EH (cell line): Measurements from ENCODE around the gene ZBTB39.
"Not testable (repeated sequence)": the region's sequence is repeated elsewhere in the genome, so short reads cannot be mapped to it uniquely, and the experiment has no call there.

Experiments used
- DNase-seq: peaks from one replicate; pipeline ENCODE4 v3.0.0-alpha.2; 2015; ENCODE audit warnings: low read depth

The ZBTB39 gene

DNA sequence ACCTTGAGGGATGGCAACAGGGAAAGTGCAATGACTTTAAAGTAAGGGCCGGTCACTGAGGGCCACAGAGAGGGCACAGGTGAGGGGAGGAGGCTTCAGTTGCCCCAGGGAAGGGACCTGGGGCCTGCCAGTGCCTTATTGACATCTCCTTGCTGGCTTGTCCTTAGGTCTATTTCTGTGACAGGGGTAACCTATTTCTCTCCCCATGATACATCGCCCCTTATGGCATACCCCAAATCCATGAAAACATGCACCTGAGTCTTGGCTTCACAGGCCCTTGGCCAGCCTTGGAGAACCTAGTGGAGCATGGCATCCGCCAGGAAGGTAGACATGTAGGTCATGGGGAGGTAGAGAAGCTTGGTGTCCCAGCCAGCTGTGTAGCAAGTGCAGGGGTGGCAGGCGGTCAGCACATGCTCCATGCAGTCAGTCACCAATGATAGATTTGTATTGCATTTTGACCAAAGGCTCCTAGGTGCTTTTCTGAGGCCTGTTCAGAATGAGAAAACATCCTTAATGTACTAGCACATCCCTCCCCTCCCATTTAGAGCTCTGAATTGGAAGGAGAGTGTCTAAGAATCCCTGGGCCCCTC is 25.3 kb downstream of the ZBTB39 start:
- no peak for DNase-seq

DNA sequence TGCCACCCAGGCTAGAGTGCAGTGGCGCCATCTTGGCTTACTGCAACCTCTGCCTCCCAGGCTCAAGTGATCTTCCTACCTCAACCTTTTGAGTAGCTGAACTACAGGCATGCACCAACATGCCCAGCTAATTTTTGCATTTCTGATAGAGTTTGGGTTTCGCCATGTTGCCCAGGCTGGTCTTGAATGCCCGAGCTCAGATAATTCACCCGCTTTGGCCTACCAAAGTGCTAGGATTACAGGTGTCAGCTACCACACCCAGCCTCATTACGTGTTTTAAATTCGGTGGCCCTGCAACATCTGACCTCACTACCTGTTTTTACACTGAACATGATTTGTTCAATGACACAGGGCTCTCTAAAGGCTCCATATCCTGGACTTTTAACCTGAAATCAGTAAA is 26.1 kb downstream of the ZBTB39 start:
- DNase-seq, result no peak

DNA sequence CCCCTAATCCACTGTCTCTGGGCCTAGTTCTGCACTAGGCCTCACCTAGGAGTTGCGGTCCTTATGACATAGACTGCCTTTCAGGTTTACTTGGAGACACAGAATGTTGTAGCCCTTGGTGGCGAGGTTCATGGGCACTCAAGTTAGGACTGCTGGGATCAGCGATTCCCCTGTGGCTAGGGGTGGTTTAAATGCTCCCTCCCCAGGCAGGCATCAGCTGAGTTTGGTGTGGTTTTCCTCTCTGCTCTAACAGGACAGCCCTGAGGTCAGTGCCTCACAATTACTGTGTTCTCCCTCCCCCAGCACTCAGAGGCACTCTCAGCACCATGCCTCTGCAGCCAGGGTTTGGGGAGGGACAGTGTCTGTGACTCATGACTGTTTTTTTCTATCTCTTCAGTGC is 26.7 kb downstream of the ZBTB39 start:
- DNase-seq, result peak; percentile 26

DNA sequence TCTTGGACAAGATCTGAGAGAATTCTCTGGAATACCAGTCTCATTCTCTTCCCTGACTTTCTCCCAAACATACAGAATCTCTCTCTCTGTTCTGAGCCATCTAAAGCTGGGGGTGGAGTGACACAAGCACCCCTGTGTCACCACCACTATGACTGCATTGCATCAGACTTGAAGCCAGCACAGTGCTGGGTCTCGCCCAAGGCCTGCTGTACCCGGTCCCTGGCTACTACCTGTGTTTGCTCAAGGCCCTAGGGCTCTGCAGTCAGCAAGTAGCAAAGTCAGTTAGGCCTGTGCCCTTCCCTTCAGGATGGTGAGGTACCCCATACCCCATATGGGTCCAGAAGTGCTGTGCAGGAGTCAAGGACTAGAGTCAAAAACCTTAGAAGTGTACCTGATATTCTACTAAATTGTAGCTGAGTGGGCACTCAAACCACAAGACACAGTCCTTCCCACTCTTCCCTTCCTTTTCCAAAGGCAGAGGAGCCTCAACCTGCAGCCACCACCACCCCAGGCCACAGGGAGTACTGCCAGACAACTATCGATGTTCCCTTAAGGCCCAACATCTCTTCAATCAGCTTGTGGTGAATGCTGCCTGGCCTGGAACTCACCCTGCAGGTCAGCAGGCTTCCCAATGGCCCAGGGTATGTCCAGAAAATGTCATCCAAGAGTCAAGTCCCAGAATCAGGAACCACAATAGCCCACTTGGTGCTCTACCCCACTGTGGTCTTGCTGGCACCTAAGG is 27.8 kb downstream of the ZBTB39 start:
- no peak for DNase-seq

DNA sequence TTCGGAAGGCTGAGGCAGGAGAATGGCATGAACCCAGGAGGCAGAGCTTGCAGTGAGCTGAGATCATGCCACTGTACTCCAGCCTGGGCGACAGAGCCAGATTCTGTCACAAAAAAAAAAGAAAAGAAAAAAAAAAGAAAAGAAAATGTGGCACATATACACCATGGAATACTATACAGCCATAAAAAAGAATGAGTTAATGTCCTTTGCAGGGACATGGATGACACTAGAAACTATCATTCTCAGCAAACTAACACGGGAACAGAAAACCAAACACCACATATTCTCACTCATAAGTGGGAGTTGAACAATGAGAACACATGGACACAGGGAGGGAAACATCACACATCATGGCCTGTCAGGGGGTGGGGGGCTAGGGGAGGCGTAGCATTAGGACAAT is 29.0 kb downstream of the ZBTB39 start:
- DNase-seq, result not testable (repeated sequence)

DNA sequence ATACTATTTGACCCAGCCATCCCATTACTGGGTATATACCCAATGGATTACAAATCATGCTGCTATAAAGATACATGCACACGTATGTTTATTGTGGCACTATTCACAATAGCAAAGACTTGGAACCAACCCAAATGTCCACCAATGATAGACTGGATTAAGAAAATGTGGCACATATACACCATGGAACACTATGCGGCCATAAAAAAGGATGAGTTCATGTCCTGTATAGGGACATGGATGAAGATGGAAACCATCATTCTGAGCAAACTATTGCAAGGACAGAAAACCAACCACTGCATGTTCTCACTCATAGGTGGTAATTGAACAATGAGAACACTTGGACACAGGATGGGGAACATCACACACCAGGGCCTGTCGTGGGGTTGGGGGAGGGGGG is 32.1 kb downstream of the ZBTB39 start:
- not testable (repeated sequence) for DNase-seq

DNA sequence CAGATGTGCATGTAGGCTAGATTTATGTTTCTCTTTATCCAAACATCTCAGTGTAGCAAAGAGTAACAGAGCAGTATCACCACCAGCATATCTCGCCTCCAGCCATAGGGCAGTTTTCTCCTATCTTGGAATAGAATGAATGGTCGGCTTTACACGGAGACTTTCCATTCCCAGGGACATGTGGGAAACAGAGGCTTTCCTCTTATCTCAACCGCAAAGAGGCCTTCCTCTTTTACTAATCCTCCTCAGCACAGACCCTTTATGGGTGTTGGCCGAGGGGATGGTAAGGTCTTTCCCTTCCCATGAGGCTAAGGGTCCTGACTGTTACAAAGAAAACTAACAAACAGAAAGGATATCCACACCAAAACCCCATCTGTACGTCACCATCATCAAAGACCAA is 37.4 kb downstream of the ZBTB39 start:
- not testable (repeated sequence) for DNase-seq

DNA sequence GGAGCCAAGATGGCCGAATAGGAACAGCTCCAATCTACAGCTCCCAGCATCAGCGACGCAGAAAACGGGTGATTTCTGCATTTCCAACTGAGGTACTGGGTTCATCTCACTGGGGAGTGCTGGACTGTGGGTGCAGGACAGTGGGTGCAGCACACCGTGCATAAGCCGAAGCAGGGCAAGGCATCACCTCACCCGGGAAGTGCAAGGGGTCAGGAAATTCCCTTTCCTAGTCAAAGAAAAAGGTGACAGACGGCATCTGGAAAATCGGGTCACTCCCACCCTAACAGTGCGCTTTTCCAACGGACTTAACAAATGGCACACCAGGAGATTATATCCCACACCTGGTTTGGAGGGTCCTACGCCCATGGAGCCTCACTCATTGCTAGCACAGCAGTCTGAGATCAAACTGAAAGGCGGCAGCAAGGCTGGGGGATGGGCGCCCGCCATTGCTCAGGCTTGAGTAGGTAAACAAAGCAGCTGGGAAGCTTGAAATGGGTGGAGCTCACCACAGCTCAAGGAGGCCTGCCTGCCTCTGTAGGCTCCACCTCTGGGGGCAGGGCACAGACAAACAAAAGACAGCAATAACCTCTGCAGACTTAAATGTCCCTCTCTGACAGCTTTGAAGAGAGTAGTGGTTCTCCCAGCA is 40.2 kb downstream of the ZBTB39 start:
- DNase-seq, result not testable (repeated sequence)

DNA sequence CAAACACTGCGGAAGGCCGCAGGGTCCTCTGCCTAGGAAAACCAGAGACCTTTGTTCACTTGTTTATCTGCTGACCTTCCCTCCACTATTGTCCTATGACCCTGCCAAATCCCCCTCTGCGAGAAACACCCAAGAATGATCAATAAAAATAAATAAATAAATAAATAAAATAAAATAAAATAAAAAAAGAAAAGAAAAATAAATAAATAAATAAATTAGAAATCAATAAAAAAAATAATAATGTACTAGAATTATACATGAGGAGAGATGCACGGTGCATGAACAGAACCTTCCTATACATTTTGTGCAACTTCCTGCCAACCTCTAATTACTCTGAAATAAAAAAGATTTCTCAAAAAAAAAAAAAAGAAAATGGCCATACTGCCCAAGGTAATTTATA is 41.2 kb downstream of the ZBTB39 start:
- DNase-seq, result not testable (repeated sequence)

DNA sequence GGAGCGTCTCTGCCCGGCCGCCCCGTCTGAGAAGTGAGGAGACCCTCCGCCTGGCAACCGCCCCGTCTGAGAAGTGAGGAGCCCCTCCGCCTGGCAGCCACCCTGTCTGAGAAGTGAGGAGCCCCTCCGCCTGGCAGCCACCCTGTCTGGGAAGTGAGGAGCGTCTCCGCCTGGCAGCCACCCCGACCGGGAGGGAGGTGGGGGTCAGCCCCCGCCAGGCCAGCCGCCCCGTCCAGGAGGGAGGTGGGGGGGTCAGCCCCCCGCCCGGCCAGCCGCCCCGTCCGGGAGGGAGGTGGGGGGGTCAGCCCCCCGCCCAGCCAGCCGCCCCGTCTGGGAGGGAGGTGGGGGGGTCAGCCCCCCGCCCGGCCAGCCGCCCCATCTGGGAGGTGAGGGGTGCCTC is 42.8 kb downstream of the ZBTB39 start:
- DNase-seq, result not testable (repeated sequence)

DNA sequence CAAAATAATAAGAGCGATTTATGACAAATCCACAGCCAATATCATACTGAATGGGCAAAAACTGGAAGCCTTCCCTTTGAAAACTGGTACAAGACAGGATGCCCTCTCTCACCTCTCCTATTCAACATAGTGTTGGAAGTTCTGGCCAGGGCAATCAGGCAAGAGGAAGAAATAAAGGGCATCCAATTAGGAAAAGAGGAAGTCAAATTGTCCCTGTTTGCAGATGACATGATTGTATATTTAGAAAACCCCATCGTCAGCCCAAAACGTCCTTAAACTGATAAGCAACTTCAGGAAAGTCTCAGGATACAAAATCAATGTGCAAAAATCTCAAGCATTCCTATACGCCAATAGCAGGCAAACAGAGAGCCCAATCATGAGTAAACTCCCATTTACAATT is 44.1 kb downstream of the ZBTB39 start:
- not testable (repeated sequence) for DNase-seq

DNA sequence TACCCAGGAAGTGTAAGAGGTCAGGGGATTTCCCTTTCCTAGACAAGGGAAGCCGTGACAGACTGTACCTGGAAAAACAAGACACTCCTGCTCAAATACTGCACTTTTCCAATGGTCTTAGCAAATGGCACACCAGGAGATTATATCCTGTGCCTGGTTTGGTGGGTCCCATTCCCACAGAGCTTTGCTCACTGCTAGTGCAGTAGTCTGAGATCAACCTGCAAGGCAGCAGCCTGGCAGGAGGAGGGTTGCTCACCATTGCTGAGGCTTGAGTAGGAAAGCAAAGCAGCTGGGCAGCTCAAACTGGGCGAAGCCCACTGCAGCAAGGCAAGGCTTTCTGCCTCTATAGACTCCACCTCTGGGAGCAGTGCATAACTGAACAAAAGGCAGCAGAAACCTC is 47.9 kb downstream of the ZBTB39 start:
- no peak for DNase-seq

DNA sequence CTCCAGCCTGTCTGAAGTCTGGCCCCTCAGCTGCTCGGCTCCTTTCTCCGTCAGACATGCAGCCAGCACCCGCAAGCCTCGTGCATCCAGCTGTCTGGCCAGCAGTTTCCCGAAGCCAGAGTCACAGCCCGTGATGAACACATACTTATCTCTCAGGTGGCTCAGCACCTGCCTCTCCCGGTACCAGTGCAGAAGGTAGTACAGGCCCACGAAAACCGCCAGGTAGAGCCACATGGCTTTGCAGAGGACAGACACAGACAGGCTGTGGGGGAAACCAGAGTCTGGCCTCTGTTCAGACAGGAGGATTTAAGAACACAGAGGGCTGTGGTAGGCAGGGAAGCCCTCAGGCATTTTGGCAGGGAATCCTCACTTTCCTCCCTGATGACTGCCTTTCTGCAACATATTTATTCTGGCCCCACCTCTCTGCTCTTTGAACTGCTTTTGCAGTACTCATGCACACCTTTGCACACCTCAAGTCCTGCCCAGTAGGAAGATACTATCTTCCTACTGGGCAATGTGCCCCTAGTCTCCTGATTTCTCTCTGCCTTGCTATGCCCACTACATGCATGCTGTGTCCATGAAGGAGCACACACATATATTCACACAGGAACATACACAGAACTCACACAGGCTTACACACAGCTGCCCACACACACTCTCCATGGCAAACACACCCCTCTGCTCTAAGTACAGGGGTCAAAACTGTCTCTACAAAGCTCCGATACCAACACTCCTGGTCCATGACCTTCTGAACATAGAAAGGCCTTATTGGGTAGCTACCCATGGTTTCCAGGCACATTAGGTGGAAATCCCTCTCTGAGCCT is 48.9 kb downstream of the ZBTB39 start, which contains the start of gene RDH16:
TSS of gene RDH16 (minus strand) at position 380 of the 824 bp plus-strand sequence. CDS start at position 234, 146 bp downstream.
- no peak for DNase-seq

DNA sequence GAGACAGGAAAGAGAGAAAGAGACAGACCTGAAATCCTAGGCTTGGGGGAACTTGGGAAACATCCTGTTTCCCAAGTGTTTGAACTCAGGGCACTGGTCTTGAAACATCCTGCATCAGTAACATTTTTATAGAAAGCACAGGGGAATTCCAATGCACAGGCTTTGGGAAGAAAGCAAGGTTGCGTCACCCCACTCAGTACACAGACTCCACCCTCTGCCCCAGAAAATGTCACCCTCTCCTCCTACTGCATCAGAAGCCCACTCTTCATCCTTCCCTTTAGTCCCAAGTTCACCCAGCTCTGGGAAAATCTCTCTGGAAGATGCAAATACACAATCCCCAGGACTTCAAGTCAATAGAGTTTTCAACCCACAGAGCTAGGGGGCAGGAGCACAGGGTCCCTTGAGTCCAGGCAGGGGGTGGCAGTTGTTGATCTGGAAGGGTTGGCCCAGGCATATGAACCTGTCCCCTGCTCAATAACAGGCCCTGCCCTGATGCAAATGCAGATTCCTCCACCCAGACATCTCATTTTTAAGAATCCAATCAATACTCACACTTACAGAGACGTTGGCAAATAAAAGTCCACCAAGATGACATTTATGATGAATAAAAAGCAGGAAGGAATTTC is 50.6 kb downstream of the ZBTB39 start:
- DNase-seq, result no peak

DNA sequence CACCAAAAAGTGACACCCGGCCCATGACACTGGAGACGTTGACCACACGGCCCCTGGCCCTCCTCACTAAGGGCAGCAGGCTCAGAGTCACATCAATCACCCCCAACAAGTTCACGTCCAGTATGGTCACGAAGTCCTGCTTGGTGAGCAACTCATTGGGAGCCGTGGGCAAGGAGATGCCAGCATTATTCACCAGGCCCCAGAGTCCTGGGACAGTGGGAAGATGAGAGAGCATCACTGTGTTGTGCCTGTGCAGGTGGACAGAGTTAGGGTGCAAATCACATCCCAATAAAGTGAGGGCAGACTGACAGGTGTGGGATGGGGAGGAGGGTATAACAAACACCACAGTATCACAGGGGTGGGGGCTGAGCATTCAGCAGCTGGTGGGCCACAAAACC is 51.4 kb downstream of the ZBTB39 start:
- DNase-seq, result no peak

DNA sequence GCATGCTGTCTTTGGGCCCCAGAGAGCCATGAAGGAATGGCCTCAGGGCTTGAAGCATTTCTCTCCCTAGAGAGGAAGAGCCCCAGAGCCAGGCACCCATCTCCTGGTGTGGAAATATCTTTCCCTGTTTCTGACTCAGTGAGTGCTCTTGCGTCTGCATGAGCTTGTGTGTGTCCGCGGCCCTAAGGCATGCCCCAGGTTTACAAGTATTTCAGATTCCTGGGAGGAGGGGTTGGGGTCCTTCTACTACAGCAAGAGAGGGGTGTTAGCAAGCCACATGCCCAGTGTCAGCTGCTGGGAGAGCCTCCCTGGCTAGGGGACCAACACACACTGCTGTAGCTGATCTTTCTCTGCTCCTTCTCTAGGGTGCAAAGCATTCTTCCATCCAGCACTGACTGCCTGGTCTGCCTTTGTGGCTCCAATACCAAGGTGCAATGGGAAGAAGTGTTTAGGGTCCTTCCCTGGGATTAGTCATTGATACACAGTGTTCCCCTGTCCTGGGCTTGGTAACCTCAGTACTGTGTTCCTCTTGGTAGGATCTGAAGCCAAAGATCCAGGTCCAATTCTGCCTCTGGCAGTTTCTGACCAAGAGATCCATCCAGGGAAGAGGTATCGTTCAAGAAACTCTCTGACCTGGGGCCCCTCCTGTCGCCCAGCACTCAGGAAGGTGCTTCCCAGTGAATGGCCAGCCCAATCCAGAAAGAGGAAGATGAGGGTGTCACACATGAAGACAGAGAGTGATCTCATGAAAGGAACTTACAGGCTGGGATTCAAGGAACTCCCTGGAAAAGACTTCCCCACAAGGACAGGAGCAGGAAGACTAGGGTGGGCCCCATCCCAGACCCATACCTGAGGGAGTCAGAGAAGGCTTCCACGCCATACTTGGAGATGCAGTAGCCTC is 52.0 kb downstream of the ZBTB39 start:
- no peak for DNase-seq

DNA sequence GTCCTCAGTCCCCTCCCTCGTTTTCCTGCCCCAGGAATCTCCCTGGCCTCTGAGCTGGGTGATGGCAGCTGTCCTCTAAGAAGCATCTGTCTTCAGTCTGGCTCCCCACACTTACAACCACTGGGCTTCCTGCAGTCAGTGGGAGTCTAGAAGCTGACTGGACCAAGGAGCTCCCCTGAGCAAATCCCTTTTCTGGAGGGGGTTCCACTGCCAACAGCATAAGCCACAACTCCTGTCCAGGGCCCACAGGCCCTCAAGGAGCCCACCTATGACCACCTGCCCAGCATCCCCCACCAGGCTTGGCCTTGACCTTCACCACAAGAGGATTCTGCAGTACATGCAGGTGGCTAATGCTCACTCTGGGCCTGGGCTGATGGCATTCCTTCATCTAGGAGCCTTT is 53.0 kb downstream of the ZBTB39 start:
- DNase-seq, result no peak

DNA sequence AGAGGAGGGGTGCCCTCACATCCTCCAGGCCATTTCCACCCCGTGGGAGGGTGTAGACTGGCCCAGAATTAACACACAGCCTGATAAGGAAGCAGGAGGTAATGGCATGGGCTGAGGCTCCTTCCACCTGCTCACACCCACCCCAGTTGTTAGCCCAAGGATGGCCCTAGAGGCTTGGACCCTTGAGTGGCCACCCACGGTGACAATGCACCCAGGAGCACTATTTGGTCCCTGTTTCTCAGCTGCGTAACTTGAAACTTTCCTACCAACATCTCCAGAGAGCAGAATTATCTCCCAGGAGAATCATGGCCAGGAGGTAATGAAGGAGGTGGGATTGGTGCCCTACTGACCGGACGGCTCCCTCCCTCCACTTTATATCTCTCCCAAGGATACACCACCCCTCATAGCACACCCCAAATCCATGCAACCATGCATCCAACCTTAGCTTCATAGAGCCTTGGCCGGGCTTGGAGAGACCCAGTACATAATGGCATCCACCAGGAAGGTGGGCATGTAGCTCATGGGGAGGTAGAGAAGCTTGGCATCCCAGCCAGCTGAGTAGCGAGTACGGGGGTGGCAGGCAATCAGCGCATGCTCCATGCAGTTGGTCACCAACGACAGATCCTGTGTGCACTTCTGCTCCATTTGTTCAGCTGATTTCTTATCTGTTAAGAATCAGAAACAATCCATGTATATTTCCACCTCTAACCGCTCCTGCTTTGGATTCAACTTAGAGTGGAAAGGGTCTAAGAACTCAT is 54.6 kb downstream of the ZBTB39 start:
- no peak for DNase-seq

DNA sequence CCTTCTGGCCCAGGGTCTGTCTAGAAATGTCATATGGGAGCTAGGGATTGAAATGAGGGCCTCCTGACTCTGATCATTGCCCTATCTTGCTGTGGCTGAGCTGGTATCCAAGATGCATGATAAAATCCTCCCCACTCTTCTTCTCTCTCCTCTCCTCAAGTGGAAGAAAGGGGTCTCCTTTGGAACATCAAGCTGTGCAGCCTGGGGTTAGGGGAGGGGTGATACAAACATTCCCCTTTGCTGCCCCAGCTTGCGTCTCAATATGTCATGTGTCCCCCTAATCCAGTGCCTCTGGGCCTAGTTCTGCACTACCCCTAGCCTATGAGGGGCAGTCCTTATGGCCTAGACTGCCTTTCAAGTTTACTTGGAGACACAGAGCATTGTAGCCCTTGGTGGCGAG is 57.5 kb downstream of the ZBTB39 start:
- no peak for DNase-seq
